NCI-H146 treated with DMSO at 0.1 percent for 48 hours (cell line): ENCODE data around the gene MRPL4.
A peak's percentile ranks its signal among the peaks of the same experiment; 100 is the strongest.

Source experiments
- DNase-seq: peaks from one replicate; lab custom pipeline; 2025; ENCODE audit not compliant: unreplicated experiment; lab: John Stamatoyannopoulos, UW

Gene MRPL4

DNA sequence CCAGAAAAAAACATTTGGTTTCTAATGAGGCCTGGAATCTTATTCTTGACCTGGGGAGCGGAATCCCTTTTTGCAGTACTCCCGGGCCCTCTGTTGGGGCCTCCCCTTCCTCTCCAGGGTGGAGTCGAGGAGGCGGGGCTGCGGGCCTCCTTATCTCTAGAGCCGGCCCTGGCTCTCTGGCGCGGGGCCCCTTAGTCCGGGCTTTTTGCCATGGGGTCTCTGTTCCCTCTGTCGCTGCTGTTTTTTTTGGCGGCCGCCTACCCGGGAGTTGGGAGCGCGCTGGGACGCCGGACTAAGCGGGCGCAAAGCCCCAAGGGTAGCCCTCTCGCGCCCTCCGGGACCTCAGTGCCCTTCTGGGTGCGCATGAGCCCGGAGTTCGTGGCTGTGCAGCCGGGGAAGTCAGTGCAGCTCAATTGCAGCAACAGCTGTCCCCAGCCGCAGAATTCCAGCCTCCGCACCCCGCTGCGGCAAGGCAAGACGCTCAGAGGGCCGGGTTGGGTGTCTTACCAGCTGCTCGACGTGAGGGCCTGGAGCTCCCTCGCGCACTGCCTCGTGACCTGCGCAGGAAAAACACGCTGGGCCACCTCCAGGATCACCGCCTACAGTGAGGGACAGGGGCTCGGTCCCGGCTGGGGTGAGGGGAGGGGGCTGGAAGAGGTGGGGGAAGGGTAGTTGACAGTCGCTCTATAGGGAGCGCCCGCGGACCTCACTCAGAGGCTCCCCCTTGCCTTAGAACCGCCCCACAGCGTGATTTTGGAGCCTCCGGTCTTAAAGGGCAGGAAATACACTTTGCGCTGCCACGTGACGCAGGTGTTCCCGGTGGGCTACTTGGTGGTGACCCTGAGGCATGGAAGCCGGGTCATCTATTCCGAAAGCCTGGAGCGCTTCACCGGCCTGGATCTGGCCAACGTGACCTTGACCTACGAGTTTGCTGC lies 35.1 kb downstream of the MRPL4 start, which contains the start of gene ICAM4:
Gene ICAM4, plus strand, starts transcription at position 153 of the 935 bp plus-strand sequence. Its CDS starts 58 bp downstream, at position 211.
- no peak for DNase-seq

DNA sequence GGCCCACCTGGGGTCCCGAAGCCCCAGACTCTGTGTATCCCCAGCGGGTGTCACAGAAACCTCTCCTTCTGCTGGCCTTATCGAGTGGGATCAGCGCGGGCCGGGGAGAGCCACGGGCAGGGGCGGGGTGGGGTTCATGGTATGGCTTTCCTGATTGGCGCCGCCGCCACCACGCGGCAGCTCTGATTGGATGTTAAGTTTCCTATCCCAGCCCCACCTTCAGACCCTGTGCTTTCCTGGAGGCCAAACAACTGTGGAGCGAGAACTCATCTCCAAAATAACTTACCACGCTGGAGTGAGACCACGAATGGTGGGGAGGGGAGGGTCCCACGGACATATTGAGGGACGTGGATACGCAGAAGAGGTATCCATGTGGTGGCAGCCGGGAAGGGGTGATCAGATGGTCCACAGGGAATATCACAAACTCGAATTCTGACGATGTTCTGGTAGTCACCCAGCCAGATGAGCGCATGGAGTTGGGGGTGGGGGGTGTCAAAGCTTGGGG lies 36.7 kb downstream of the MRPL4 start:
- DNase-seq = peak; percentile 48

DNA sequence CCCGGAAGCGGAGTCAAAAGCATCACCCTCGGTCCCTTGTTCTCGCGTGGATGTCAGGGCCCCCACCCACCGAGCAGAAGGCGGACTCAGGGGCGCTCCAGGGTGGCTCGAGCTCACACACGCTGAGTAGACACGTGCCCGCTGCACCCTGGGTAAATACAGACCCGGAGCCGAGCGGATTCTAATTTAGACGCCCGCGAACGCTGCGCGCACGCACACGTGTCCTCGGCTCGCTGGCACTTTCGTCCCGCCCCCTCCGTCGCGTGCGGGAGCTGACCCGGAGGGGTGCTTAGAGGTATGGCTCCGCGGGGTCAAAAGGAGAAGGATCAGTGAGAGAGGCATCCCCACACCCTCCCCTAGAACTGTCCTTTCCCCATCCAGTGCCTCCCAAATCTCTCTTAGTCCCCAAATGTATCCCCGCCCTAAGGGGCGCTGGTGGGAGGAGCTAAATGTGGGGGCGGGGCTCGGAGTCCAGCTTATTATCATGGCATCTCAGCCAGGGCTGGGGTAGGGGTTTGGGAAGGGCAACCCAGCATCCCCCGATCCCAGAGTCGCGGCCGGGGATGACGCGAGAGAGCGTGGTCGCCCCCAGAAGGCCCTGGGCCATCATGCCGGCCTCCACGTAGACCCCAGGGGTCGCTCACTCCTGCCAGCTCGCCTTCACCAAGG lies 37.3 kb downstream of the MRPL4 start:
- DNase-seq = peak; percentile 72

DNA sequence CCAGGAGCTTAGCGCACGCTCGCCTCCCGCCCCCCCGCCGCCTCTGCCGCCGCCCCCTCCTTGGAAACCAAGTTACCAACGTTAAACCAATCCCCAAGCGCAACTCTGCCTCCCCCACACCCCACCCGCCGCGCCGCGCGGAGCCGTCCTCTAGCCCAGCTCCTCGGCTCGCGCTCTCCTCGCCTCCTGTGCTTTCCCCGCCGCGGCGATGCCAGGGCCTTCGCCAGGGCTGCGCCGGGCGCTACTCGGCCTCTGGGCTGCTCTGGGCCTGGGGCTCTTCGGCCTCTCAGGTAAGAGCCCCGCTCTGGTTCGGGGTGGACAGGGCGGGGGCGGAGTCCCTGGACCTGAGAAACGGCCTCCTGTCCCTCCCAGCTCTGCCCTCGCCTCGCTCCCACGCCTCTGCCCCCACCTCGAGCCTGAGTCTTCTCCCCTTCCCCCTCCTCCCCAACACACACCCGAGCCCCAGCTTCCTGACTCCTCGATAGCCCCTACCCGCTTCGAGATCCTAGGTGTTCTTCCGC lies 37.9 kb downstream of the MRPL4 start, which contains the start of gene ICAM5:
Gene ICAM5, plus strand, starts transcription at position 117 of the 521 bp plus-strand sequence. Its CDS starts 92 bp downstream, at position 209.
- peak; percentile 65 for DNase-seq

DNA sequence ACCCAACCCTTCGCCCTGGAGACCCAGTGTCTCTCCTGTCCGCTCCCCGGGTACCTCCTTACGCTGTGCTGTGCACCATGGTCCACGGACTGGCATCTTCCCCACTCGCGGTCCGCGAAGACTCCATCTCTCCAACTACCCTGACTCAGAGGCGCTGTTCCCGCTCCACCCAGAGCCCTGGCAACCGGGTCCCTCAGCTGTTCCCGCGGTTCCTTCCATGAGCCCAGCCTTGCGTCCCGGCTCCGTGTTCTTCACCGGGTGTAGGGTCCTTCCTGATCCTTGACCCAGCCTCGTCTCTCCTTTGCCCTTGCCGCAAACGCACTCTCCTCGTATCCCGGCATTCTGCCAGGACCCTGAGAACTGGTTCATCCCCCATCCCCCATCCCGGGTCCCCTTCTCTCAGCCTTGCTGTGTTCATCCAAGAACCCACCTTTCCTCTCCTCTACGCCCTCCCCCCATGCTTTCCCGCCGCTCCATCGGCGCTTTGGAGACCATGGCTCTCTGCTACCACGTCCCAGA lies 38.4 kb downstream of the MRPL4 start:
- DNase-seq = no peak

DNA sequence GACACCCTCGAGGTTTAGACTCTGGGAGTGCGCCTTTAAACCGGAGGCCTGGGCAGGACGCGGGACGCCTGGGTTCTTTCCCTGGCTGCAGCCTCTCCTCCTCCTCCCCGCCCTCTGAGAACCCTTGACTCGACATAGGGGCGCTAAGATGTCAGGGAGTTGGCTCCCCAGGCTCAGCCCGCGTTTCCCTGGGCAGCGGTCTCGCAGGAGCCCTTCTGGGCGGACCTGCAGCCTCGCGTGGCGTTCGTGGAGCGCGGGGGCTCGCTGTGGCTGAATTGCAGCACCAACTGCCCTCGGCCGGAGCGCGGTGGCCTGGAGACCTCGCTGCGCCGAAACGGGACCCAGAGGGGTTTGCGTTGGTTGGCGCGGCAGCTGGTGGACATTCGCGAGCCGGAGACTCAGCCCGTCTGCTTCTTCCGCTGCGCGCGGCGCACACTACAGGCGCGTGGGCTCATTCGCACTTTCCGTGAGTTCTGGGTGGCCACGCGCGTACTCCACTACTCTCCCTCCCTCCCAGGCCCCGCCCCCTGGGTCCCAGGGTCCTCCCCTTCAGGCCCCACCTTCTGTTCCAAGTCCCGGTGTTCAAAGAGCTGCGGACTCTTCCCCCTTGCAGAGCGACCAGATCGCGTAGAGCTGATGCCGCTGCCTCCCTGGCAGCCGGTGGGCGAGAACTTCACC lies 39.0 kb downstream of the MRPL4 start:
- DNase-seq = peak; percentile 25

DNA sequence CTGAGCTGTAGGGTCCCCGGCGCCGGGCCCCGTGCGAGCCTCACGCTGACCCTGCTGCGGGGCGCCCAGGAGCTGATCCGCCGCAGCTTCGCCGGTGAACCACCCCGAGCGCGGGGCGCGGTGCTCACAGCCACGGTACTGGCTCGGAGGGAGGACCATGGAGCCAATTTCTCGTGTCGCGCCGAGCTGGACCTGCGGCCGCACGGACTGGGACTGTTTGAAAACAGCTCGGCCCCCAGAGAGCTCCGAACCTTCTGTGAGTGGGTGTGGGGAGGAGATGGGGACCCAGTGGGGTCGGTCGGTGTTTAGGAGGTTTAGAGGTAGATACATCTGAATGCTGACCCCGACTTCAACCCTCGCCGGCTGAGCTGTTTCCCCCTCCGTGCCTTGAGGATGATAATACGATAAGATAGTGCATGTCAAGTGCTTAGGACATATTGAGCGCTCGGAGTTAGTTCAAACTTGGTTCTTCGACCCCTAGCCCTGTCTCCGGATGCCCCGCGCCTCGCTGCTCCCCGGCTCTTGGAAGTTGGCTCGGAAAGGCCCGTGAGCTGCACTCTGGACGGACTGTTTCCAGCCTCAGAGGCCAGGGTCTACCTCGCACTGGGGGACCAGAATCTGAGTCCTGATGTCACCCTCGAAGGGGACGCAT lies 39.7 kb downstream of the MRPL4 start:
- DNase-seq = no peak

DNA sequence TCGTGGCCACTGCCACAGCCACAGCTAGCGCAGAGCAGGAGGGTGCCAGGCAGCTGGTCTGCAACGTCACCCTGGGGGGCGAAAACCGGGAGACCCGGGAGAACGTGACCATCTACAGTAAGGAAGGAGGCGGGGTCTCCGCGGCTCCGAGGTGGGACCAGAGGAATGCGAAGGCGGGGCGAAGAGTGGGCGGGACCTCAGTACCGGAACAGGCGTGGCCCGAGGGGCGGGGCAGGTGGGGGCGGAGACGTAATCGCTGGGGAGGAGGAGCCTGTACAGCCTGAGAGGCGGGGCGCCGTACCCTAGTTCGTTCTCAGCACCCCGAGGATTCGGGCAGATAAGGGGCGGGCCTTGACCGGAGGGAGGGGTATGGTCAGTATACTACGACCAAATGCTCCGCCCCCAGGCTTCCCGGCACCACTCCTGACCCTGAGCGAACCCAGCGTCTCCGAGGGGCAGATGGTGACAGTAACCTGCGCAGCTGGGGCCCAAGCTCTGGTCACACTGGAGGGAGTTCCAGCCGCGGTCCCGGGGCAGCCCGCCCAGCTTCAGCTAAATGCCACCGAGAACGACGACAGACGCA lies 40.3 kb downstream of the MRPL4 start:
- peak; percentile 73 for DNase-seq

DNA sequence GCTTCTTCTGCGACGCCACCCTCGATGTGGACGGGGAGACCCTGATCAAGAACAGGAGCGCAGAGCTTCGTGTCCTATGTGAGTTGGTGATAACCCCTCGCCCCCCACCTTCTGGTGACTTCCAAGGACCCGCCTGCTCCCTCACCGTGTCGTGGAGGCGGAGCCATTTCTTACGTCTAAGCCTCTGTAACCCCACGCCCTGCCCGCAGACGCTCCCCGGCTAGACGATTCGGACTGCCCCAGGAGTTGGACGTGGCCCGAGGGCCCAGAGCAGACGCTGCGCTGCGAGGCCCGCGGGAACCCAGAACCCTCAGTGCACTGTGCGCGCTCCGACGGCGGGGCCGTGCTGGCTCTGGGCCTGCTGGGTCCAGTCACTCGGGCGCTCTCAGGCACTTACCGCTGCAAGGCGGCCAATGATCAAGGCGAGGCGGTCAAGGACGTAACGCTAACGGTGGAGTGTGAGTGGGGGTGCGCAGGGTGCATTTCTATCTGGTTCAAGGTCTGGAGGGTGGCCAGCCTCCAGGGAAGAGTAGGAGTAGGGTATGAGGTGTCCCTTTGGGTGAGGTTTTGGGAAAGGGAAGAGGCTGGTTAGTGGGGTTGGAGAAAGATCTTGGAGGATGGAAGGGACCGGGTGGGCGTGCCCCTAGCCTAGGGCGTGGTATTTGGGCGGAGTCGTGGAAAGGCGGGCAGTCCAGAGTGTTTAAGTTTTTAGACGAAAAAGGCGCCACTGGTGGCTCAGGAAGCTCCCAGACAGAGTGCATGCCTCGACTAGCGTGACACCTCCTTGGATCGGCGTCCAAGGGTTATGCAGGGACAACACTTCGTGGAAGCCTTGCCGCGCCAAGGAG lies 41.0 kb downstream of the MRPL4 start:
- DNase-seq = no peak

DNA sequence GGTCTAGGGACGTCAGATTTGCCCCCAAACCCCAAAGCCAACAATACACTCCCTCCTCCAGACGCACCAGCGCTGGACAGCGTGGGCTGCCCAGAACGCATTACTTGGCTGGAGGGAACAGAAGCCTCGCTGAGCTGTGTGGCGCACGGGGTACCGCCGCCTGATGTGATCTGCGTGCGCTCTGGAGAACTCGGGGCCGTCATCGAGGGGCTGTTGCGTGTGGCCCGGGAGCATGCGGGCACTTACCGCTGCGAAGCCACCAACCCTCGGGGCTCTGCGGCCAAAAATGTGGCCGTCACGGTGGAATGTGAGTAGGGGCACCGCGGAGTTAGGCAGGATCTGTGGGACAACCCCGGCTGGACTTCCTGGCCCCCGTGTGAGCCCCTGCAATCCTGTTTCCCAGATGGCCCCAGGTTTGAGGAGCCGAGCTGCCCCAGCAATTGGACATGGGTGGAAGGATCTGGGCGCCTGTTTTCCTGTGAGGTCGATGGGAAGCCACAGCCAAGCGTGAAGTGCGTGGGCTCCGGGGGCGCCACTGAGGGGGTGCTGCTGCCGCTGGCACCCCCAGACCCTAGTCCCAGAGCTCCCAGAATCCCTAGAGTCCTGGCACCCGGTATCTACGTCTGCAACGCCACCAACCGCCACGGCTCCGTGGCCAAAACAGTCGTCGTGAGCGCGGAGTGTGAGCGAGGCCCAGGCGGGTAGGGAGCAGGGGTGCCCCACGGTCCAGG lies 41.8 kb downstream of the MRPL4 start:
- DNase-seq = no peak

DNA sequence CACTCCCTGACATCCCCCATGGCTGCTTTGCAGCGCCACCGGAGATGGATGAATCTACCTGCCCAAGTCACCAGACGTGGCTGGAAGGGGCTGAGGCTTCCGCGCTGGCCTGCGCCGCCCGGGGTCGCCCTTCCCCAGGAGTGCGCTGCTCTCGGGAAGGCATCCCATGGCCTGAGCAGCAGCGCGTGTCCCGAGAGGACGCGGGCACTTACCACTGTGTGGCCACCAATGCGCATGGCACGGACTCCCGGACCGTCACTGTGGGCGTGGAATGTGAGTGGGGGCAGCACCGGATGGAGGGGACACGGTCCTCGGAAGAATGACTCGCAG lies 42.3 kb downstream of the MRPL4 start:
- no peak for DNase-seq

DNA sequence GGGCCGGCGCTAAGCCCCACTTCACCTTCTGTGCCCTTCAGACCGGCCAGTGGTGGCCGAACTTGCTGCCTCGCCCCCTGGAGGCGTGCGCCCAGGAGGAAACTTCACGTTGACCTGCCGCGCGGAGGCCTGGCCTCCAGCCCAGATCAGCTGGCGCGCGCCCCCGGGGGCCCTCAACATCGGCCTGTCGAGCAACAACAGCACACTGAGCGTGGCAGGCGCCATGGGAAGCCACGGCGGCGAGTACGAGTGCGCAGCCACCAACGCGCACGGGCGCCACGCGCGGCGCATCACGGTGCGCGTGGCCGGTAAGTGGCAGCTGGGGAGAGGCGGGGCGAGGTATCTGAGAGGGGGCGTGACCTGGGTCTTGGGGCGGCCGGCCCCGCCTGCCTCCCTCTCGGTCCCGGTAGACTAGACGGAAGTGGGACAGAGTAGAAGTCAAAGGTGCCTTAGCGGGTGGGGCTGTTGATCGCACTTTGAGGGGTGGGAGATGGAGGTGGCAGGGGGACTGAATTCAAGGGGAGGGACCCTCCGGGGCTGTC lies 43.4 kb downstream of the MRPL4 start:
- no peak for DNase-seq

DNA sequence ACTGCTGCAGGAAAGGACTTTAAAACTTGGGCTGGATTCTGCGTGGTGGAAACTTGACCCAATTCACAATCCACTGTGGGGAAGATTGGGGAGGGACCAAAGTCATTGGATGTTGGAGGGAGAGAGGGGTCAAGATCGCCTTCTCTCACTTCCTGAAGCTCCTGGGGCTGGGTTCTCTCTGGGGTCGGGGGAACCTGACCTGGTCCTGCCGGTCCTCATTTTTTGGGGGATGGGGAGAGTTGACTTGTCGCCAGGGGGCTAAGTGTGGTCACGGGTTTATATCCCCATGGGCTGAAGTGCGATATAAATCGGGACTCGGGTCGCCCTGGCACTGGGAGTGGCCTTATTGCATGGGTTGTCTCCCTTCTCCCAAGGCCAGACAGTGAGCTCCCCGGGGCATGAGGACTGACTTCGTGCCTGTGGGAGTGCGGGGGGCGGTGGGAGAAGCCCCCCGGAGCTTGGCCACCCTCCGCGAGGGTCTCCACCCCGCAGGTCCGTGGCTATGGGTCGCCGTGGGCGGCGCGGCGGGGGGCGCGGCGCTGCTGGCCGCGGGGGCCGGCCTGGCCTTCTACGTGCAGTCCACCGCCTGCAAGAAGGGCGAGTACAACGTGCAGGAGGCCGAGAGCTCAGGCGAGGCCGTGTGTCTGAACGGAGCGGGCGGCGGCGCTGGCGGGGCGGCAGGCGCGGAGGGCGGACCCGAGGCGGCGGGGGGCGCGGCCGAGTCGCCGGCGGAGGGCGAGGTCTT lies 44.0 kb downstream of the MRPL4 start:
- DNase-seq = no peak

DNA sequence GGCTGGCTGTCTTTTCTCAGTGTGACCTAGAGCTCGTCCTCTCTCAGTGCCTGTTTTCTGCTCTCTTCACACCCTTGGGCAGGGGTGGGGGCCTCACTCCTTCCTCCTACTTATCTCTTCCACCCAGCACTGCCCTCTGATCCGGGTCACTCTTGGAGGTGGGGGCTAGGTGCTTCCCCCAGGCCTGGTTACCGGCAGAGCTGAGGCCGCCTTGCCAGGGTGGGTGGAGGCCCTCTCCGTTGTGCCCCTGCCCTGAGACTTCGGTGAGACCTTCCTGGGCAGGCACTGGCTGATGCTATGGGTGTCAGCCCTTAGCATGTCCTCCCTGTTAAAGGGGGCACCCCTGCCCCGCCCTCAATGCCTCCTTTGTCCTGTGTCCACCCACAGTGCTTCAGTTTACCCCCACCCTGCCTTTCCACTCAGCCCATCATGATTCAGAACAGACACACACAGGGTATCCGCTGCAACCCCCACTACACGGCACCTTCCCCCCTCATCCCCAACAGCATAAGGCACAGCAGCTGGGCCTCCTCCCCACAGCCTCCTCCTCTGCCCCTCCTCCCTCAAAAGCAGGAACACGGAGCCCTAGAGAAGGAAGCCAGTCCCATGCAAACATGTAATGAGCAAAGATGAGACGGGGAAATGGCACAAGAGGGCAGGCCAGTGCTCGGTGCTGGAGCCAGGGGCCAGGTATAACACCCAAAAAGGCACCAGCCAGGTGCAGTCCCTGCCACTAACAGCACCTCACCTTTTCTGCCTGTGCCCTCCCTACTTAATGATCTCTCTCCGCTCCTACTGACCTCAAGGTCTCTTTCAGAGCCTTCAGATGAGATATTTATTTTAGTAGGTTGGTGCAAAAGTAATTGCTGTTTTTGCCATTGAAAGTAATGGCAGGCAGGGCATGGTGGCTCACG lies 47.8 kb downstream of the MRPL4 start:
- DNase-seq = no peak

DNA sequence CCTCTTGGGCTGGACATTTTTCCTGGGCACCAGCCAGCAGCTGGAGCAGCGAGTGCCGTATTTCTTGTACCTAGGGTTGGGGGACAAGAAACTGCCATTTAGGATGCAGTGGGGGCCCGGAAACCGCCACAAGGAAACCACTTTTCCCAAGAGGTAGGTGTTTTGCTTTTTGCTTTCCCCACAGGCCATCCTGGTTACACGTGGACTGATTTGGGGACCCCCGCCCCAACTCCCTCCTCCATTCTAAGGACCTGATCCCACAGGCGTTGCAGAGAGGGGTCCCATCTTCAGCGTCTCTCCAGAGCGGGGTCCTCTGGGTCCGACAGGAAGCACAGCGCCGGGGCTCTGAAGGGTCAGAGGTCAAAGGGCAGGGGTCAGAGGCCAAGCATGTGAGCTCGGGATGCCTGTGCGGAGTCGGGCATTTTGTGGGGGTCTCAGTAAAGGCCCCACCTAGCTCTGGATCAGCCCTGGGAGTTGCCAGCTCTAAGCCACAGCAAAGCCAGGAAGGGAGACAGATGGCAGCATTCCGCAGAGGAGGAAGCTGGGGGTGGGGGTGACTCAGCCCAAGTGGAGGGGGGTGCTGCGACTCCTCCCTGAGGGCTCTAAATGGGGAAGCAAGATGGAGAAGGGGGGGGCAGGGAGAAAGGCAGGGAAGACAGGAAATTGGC lies 53.3 kb downstream of the MRPL4 start:
- no peak for DNase-seq

DNA sequence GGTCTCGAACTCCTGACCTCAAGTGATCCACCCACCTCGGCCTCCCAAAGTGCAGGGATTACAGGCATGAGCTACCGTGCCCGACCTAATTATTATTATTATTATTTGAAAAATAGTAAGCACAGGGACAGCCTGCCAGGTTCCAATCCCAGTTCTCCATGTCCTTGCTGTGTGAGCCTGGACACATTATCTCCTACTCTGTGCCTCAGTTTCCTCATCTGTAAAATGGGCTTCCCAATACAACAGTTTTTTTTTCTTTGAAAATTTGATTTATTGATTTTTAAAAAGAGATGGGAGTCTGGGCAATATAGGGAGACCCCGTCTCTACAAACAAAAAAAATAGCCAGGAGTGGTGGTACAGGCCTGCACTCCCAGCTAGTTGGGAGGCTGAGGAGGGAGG lies 54.3 kb downstream of the MRPL4 start:
- no peak for DNase-seq
